IMR-90 (cell line): Measurements from ENCODE around the gene C3orf70. TPM values are rescaled to one million over a fixed set of nuclear protein-coding genes. Genes with fewer than 3 reads are reported as not detected.

ENCODE experiments used
- ATAC-seq: fragments of 200-7000 bp; cut with Tn5 transposase; 2 replicates; pipeline ENCODE4 v1.9.1; 2020; ENCODE audit warnings: low read depth, mild to moderate bottlenecking, moderate library complexity
- BruUV-seq: library from RNA; stranded (reverse); fragments of 400-500 nt; replicated peaks from 2 replicates; lab custom pipeline; 2021; lab: Mats Ljungman, UMichigan
- CTCF ChIA-PET: fragments of 300-600 bp; formaldehyde crosslinking; extraction: SDS; loops from one replicate; lab custom pipeline; 2021; ENCODE audit warnings: antibody characterized with exemption; lab: Yijun Ruan, JAX
- POLR2A ChIA-PET: fragments of 300-600 bp; sonication (Branson Sonifier 250); formaldehyde crosslinking; loops from one replicate; lab custom pipeline; 2022; ENCODE audit warnings: antibody characterized with exemption; ENCODE audit not compliant: unreplicated experiment; lab: Charles Lee
- DNase-seq: peaks from one replicate; pipeline ENCODE4 v3.0.0; 2013
- H2AFZ ChIP-seq: replicated peaks from 2 replicates; pipeline ENCODE3; 2013; ENCODE audit warnings: low read length, mild to moderate bottlenecking; ENCODE audit not compliant: poor library complexity
- H2AK5ac ChIP-seq: 2 replicates; pipeline ENCODE4 v1.6.1; 2013; ENCODE audit warnings: low read depth, low read length, inconsistent platforms
- H2AK9ac ChIP-seq: replicated peaks from 2 replicates; pipeline ENCODE3; 2013; ENCODE audit warnings: mild to moderate bottlenecking, low read depth, low read length, moderate library complexity; ENCODE audit not compliant: poor library complexity
- H2BK120ac ChIP-seq: 2 replicates; pipeline ENCODE4 v1.6.1; 2013; ENCODE audit warnings: low read depth, low read length, inconsistent platforms
- H2BK15ac ChIP-seq: 3 replicates; pipeline ENCODE4 v1.6.1; 2013; ENCODE audit warnings: low read depth, low read length, inconsistent platforms
- H2BK20ac ChIP-seq: 2 replicates; pipeline ENCODE4 v1.6.1; 2013; ENCODE audit warnings: low read depth, mild to moderate bottlenecking, inconsistent platforms, low read length, moderate library complexity
- H2BK5ac ChIP-seq: 2 replicates; pipeline ENCODE4 v1.6.1; 2013; ENCODE audit warnings: mild to moderate bottlenecking, low read depth, low read length, inconsistent platforms; ENCODE audit not compliant: poor library complexity, severe bottlenecking
- H3K14ac ChIP-seq: replicated peaks from 2 replicates; pipeline ENCODE4 v1.6.1; 2013; ENCODE audit warnings: low read depth, low read length, inconsistent platforms
- H3K18ac ChIP-seq: 2 replicates; pipeline ENCODE4 v1.6.1; 2013; ENCODE audit warnings: low read depth, low read length, control low read depth
- H3K23ac ChIP-seq: 2 replicates; pipeline ENCODE4 v1.6.1; 2013; ENCODE audit warnings: low read depth, low read length, inconsistent platforms
- H3K27ac ChIP-seq: 2 replicates; pipeline ENCODE4 v1.5.1; 2013; ENCODE audit warnings: mild to moderate bottlenecking, control low read depth, low read length; ENCODE audit not compliant: insufficient read depth
- H3K27me3 ChIP-seq: 2 replicates; pipeline ENCODE4 v1.6.1; 2013; ENCODE audit warnings: low read length; ENCODE audit not compliant: control insufficient read depth, insufficient read depth
- H3K36me3 ChIP-seq: 2 replicates; pipeline ENCODE4 v1.6.1; 2013; ENCODE audit warnings: low read length, mixed read lengths; ENCODE audit not compliant: control insufficient read depth, insufficient read depth
- H3K4ac ChIP-seq: 2 replicates; pipeline ENCODE4 v1.6.1; 2013; ENCODE audit warnings: low read depth, low read length, inconsistent platforms
- H3K4me1 ChIP-seq: 2 replicates; pipeline ENCODE4 v1.6.1; 2013; ENCODE audit warnings: low read length, mixed read lengths; ENCODE audit not compliant: control insufficient read depth, insufficient read depth
- H3K4me2 ChIP-seq: 2 replicates; pipeline ENCODE4 v1.6.1; 2013; ENCODE audit warnings: low read depth, mild to moderate bottlenecking, control low read depth, low read length, moderate library complexity
- H3K4me3 ChIP-seq: 2 replicates; pipeline ENCODE4 v1.5.1; 2013; ENCODE audit warnings: low read depth, mild to moderate bottlenecking, control low read depth, low read length, moderate library complexity; ENCODE audit not compliant: insufficient read depth
- H3K56ac ChIP-seq: 2 replicates; pipeline ENCODE4 v1.6.1; 2013; ENCODE audit warnings: low read length, inconsistent platforms; ENCODE audit not compliant: insufficient read depth; ENCODE audit errors: extremely low read depth
- H3K79me1 ChIP-seq, 2 experiments: 2 replicates each; pipeline ENCODE4 v1.6.1; 2013; ENCODE audit warnings: low read length in 2 of 2, inconsistent platforms in 1 of 2, low read depth in 1 of 2
- H3K9ac ChIP-seq: 2 replicates; pipeline ENCODE4 v1.6.1; 2013; ENCODE audit warnings: low read depth, low read length, control low read depth
- H3K9me1 ChIP-seq: 2 replicates; pipeline ENCODE4 v1.6.1; 2013; ENCODE audit warnings: low read length, inconsistent platforms; ENCODE audit not compliant: insufficient read depth
- H3K9me3 ChIP-seq: 2 replicates; pipeline ENCODE4 v1.6.1; 2013; ENCODE audit warnings: low read length; ENCODE audit not compliant: control insufficient read depth, insufficient read depth
- H4K20me1 ChIP-seq: 2 replicates; pipeline ENCODE4 v1.6.1; 2013; ENCODE audit warnings: low read length, inconsistent platforms; ENCODE audit not compliant: insufficient read depth
- H4K5ac ChIP-seq: 2 replicates; pipeline ENCODE4 v1.6.1; 2013; ENCODE audit warnings: mild to moderate bottlenecking, low read depth, low read length, control low read depth
- H4K8ac ChIP-seq, 2 experiments: 2 replicates each; pipeline ENCODE4 v1.6.1; 2013; ENCODE audit warnings: low read depth in 2 of 2, low read length in 2 of 2, control low read depth in 1 of 2, inconsistent platforms in 1 of 2
- H4K91ac ChIP-seq: 2 replicates; pipeline ENCODE4 v1.6.1; 2013; ENCODE audit warnings: low read depth, low read length, inconsistent platforms; ENCODE audit not compliant: insufficient read depth
- CHD1 ChIP-seq: IDR thresholded peaks from 2 replicates; pipeline ENCODE4 v1.6.1; 2012; ENCODE audit warnings: low read depth, low read length, improper control_type of control experiment
- MAFK ChIP-seq: IDR thresholded peaks from 2 replicates; pipeline ENCODE4 v1.6.1; 2012; ENCODE audit warnings: low read depth, low read length, improper control_type of control experiment
- MAZ ChIP-seq: IDR thresholded peaks from 2 replicates; pipeline ENCODE4 v1.6.1; 2012; ENCODE audit warnings: low read depth, mild to moderate bottlenecking, low read length, improper control_type of control experiment, moderate library complexity, borderline replicate concordance
- MXI1 ChIP-seq: IDR thresholded peaks from 2 replicates; pipeline ENCODE4 v1.6.1; 2012; ENCODE audit warnings: low read depth, mild to moderate bottlenecking, low read length, moderate library complexity, borderline replicate concordance
- NFE2L2 ChIP-seq: fragments of 150-350 bp; IDR thresholded peaks from 2 replicates; pipeline ENCODE4 v1.6.1; 2016; ENCODE audit warnings: low read depth, mild to moderate bottlenecking, low read length
- POLR2A ChIP-seq: IDR thresholded peaks from 2 replicates; pipeline ENCODE4 v1.6.1; 2012; ENCODE audit warnings: mild to moderate bottlenecking, low read depth, low read length
- SMC3 ChIP-seq: fragments of 150-350 bp; IDR thresholded peaks from 2 replicates; pipeline ENCODE4 v1.6.1; 2016; ENCODE audit warnings: low read depth, mild to moderate bottlenecking, antibody characterized with exemption, low read length, moderate library complexity
- WGBS, 2 experiments: methylation state at CpG; one replicate each; pipeline versions ENCODE4 v1.1.5 to v1.1.7; 2013; ENCODE audit warnings: missing lambda C conversion rate in 2 of 2; ENCODE audit not compliant: insufficient read length in 1 of 2; ENCODE audit errors: extremely low coverage in 2 of 2; 5-methylcytosine and 5-hydroxymethylcytosine counted together
- dilution Hi-C: fragments of 300-500 bp; cut with HindIII; formaldehyde crosslinking; loops from one replicate; pipeline ENCODE4 v1.14.3; 2018; ENCODE audit warnings: low sequenced_read_pairs; ENCODE audit not compliant: unreplicated experiment
- in situ Hi-C: fragments of 300-500 bp; cut with MboI; formaldehyde crosslinking; loops from 3 replicates; pipeline ENCODE4 v1.14.3; 2019; ENCODE audit warnings: low sequenced_read_pairs, inconsistent platforms, mixed read lengths
- intact Hi-C: fragments of 100-400 bp; cut with micrococcal nuclease; formaldehyde crosslinking; loops from 2 replicates; pipeline ENCODE4 v1.10.0; 2022
- polyA plus RNA-seq, 3 experiments: library from polyadenylated mRNA; depleted of rRNA; stranded (reverse); fragments of >200 nt; gene quantifications; 2 replicates each; pipeline ENCODE4 v1.2.3, GENCODE V29; 2012; ENCODE audit warnings: low replicate concordance in 1 of 3
- total RNA-seq: library from RNA; depleted of rRNA; stranded (reverse); fragments of >200 nt; gene quantifications from 2 replicates; pipeline ENCODE4 v1.2.3, GENCODE V29; 2012
- TF ChIP-seq, protein P1 (sequence below): conservative IDR thresholded peaks from 2 replicates; pipeline ENCODE4 v1.5.1; 2012; ENCODE audit warnings: mild to moderate bottlenecking, low read depth, low read length, improper control_type of control experiment

Gene C3orf70
- total and polyA plus RNA-seq, 2 of the 4 experiments (the other 2 are of a cell fraction): 0.96 to 1.8 TPM

DNA sequence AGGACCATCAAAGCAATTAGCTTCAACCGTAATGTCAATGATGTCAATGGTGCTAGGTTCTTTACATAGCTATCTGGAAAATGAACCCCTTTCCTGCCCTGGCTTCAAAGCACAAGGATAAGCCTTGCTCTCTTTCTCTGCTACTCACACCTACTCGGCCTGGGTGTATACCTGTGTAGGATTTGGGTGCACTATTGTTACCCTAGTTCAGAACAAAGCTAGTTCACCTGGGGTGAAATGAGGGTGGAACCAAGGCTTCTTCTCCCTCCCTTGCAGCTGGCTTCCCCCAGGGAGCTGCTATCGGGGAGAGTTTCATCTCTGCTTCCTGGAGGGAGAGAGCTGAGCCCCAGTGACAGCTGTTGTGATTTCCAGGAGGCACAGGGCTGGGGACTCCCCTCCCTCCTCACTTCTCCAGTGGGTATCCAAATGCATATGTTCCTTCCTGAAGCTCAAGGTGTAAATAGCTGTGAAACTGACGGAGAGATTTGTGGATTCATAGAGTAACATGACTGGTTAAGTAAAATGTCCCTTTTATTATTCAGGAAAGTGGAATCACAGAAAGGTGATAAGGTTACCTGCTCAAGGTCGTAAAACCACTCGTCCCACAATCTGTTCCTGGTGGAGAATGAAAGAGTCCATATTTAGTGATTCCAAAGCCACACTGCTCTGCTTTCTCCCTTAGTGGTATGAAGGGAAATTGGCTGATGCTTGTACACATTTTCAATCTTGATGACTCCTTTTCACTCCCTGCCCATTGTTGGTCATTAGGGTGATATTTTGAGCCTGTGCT lies 11.8 kb upstream of the C3orf70 start:
- no peak overlapping the region for H2AK5ac ChIP-seq
- TF ChIP-seq MXI1: no peak
- TF ChIP-seq POLR2A: no peak
- TF ChIP-seq CHD1: no peak
- no peak for TF ChIP-seq SMC3
- TF ChIP-seq MAFK: no peak
- TF ChIP-seq MAZ: no peak
- TF ChIP-seq, protein P1, sequence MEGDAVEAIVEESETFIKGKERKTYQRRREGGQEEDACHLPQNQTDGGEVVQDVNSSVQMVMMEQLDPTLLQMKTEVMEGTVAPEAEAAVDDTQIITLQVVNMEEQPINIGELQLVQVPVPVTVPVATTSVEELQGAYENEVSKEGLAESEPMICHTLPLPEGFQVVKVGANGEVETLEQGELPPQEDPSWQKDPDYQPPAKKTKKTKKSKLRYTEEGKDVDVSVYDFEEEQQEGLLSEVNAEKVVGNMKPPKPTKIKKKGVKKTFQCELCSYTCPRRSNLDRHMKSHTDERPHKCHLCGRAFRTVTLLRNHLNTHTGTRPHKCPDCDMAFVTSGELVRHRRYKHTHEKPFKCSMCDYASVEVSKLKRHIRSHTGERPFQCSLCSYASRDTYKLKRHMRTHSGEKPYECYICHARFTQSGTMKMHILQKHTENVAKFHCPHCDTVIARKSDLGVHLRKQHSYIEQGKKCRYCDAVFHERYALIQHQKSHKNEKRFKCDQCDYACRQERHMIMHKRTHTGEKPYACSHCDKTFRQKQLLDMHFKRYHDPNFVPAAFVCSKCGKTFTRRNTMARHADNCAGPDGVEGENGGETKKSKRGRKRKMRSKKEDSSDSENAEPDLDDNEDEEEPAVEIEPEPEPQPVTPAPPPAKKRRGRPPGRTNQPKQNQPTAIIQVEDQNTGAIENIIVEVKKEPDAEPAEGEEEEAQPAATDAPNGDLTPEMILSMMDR: no peak
- TF ChIP-seq NFE2L2: no peak
- no peak overlapping the region for H3K4me3 ChIP-seq
- intact Hi-C loops: no loop called here
- H3K56ac ChIP-seq: no peak overlapping the region
- H3K4me2 ChIP-seq: no peak overlapping the region
- H2BK20ac ChIP-seq: no peak overlapping the region
- no peaks in the 10 kb centered on the region for H3K4me1 ChIP-seq
- no peak overlapping the region for H2BK120ac ChIP-seq
- H3K14ac ChIP-seq: no peak overlapping the region
- H2AK9ac ChIP-seq: peak overlapping the region; percentile 3
- H3K36me3 ChIP-seq: no peaks in the 10 kb centered on the region
- no peak overlapping the region for H4K5ac ChIP-seq
- WGBS, 2 experiments: no CpG with 5 or more reads among the region's 6 CpGs
- no peaks in the 10 kb centered on the region for H3K9me1 ChIP-seq
- H3K27ac ChIP-seq: no peak overlapping the region
- in situ Hi-C loops: no loop called here
- no peak overlapping the region for H3K4ac ChIP-seq
- dilution Hi-C loops: no loop called here
- no peak overlapping the region for H4K8ac ChIP-seq
- no peak overlapping the region for H2BK15ac ChIP-seq
- no peak overlapping the region for H2BK5ac ChIP-seq
- peaks cover 22% of the 10 kb centered on the region for H3K27me3 ChIP-seq
- H3K9me3 ChIP-seq: no peaks in the 10 kb centered on the region
- H3K23ac ChIP-seq: no peak overlapping the region
- H3K79me1 ChIP-seq: no peaks in the 10 kb centered on the region
- H4K91ac ChIP-seq: no peak overlapping the region
- BruUV-seq: no TSS peak
- ChIA-PET POLR2A (no interaction called here), CTCF (interaction anchor here (1.1 kb wide), 1 partner anchor 12 kb away, joined by 3 read pairs; no protein-coding TSS in a partner anchor)
- no peaks in the 10 kb centered on the region for H4K20me1 ChIP-seq
- H3K18ac ChIP-seq: no peak overlapping the region
- DNase-seq (no peak), ATAC-seq (no peak)
- no peak overlapping the region for H2AFZ ChIP-seq
- no peak overlapping the region for H3K9ac ChIP-seq
